HCT116 (cell line): Measurements from ENCODE around the gene TSPAN15. TPM values are rescaled to one million over a fixed set of nuclear protein-coding genes. Genes with fewer than 3 reads are reported as not detected.

Source experiments
- ATAC-seq: fragments of 200-7000 bp; cut with Tn5 transposase; 2 replicates; pipeline ENCODE4 v1.9.1; 2020; ENCODE audit warnings: mild to moderate bottlenecking, moderate library complexity
- BruUV-seq: library from RNA; stranded (reverse); fragments of 400-500 nt; replicated peaks from 2 replicates; lab custom pipeline; 2021; lab: Mats Ljungman, UMichigan
- CTCF ChIA-PET: fragments of 300-600 bp; sonication (Branson Sonifier 250); formaldehyde crosslinking; loops from one replicate; lab custom pipeline; 2021; ENCODE audit warnings: antibody characterized with exemption; lab: Charles Lee
- POLR2A ChIA-PET: fragments of 300-600, 350-600 bp; sonication (Branson Sonifier 250); formaldehyde crosslinking; loops from one replicate; lab custom pipeline; 2021; ENCODE audit warnings: antibody characterized with exemption; lab: Charles Lee
- RAD21 ChIA-PET, 2 experiments: fragments of 300-600 bp; sonication (Branson Sonifier 250); formaldehyde crosslinking; loops; one replicate each; lab custom pipeline; 2023; ENCODE audit warnings: low total read pairs in 2 of 2; ENCODE audit not compliant: uncharacterized antibody in 2 of 2, unreplicated experiment in 2 of 2, low non-redundant PET in 1 of 2; lab: Charles Lee
- DNase-seq: peaks from one replicate; pipeline ENCODE4 v3.0.0-alpha.2; 2010; ENCODE audit warnings: low read depth, low spot score
- H2AFZ ChIP-seq: fragments of 200-600 bp; shearing (Covaris generic), sonication (generic); 2 replicates; pipeline ENCODE4 v1.6.1; 2017; ENCODE audit warnings: low read depth, mixed run types, mixed read lengths, antibody characterized with exemption, low read length; ENCODE audit not compliant: poor library complexity, severe bottlenecking
- H3K27ac ChIP-seq: 2 replicates; pipeline ENCODE4 v1.5.1; 2012; ENCODE audit warnings: low read depth, low read length
- H3K27me3 ChIP-seq: fragments of 200-600 bp; sonication (generic); 2 replicates; pipeline ENCODE4 v1.6.1; 2016; ENCODE audit warnings: mixed run types, low read length, mixed read lengths; ENCODE audit not compliant: insufficient read depth
- H3K36me3 ChIP-seq, 2 experiments: fragments of 200-500 bp in 1 of 2; fragments of 200-600 bp in 1 of 2; sonication (Bioruptor generic) in 1 of 2; sonication (generic) in 1 of 2; 2 replicates each; pipeline versions ENCODE4 v1.5.1 to v1.6.1; 2014 to 2016; ENCODE audit warnings: low read length in 2 of 2, inconsistent platforms in 1 of 2, mixed read lengths in 1 of 2, mixed run types in 1 of 2; ENCODE audit not compliant: insufficient read depth in 2 of 2, control insufficient read depth in 1 of 2
- H3K4me1 ChIP-seq, 2 experiments: fragments of 200-600 bp in 1 of 2; sonication (generic) in 1 of 2; 2 replicates each; pipeline versions ENCODE4 v1.5.1 to v1.6.1; 2012 to 2017; ENCODE audit warnings: low read length in 2 of 2, inconsistent platforms in 1 of 2, mild to moderate bottlenecking in 1 of 2, mixed read lengths in 1 of 2, mixed run types in 1 of 2, moderate library complexity in 1 of 2; ENCODE audit not compliant: insufficient read depth in 2 of 2, control insufficient read depth in 1 of 2
- H3K4me2 ChIP-seq: fragments of 200-600 bp; sonication (generic); 2 replicates; pipeline ENCODE4 v1.6.1; 2017; ENCODE audit warnings: mixed run types, low read length, mixed read lengths
- H3K4me3 ChIP-seq, 2 experiments: fragments of 200-600 bp in 1 of 2; sonication (generic) in 1 of 2; replicated peaks in 1 of 2; 2 replicates each; pipeline ENCODE4 v1.5.1; 2011 to 2016; ENCODE audit warnings: low read length in 2 of 2, control low read depth in 1 of 2, low read depth in 1 of 2, mild to moderate bottlenecking in 1 of 2, mixed read lengths in 1 of 2, mixed run types in 1 of 2
- H3K79me2 ChIP-seq: fragments of 200-600 bp; sonication (generic); 2 replicates; pipeline ENCODE4 v1.6.1; 2017; ENCODE audit warnings: mild to moderate bottlenecking, mixed run types, low read length, moderate library complexity, mixed read lengths; ENCODE audit not compliant: insufficient read depth
- H3K9ac ChIP-seq: fragments of 200-600 bp; sonication (generic); 2 replicates; pipeline ENCODE4 v1.6.1; 2016; ENCODE audit warnings: low read length, mixed read lengths
- H3K9me2 ChIP-seq: fragments of 200-600 bp; sonication (generic), shearing (Covaris generic); 2 replicates; pipeline ENCODE4 v1.6.1; 2017; ENCODE audit warnings: mixed run types, mild to moderate bottlenecking, moderate library complexity; ENCODE audit not compliant: insufficient read depth
- H3K9me3 ChIP-seq, 2 experiments: fragments of 200-500 bp in 1 of 2; fragments of 200-600 bp in 1 of 2; sonication (Bioruptor generic) in 1 of 2; sonication (generic) in 1 of 2; 2 replicates each; pipeline ENCODE4 v1.6.1; 2014 to 2017; ENCODE audit warnings: low read length in 2 of 2, mixed read lengths in 2 of 2, inconsistent platforms in 1 of 2, low read depth in 1 of 2, mild to moderate bottlenecking in 1 of 2, mixed run types in 1 of 2, moderate library complexity in 1 of 2; ENCODE audit not compliant: control insufficient read depth in 1 of 2, insufficient read depth in 1 of 2
- H4K20me1 ChIP-seq: fragments of 200-600 bp; sonication (generic), shearing (Covaris generic); 2 replicates; pipeline ENCODE4 v1.6.1; 2017; ENCODE audit warnings: mixed run types, mild to moderate bottlenecking, moderate library complexity; ENCODE audit not compliant: insufficient read depth
- CBX3 ChIP-seq: IDR thresholded peaks from 2 replicates; pipeline ENCODE4 v1.6.1; 2012; ENCODE audit warnings: low read depth
- EZH2phosphoT487 ChIP-seq: fragments of 200-600 bp; IDR thresholded peaks from 2 replicates; pipeline ENCODE4 v1.6.1; 2018; ENCODE audit warnings: antibody characterized with exemption, borderline replicate concordance
- FOSL1 ChIP-seq: IDR thresholded peaks from 2 replicates; pipeline ENCODE4 v1.6.1; 2012; ENCODE audit warnings: low read depth
- JUND ChIP-seq: IDR thresholded peaks from 2 replicates; pipeline ENCODE4 v1.6.1; 2012
- POLR2A ChIP-seq: IDR thresholded peaks from 2 replicates; pipeline ENCODE4 v1.7.0; 2011; ENCODE audit warnings: borderline replicate concordance; ENCODE audit not compliant: insufficient read depth, insufficient read length; ENCODE audit errors: extremely low read depth
- POLR2AphosphoS5 ChIP-seq: IDR thresholded peaks from 2 replicates; pipeline ENCODE4 v1.6.1; 2011; ENCODE audit warnings: mild to moderate bottlenecking, low read depth, low read length, moderate library complexity
- ZNF274 ChIP-seq: fragments of 200-500 bp; sonication (Bioruptor generic); IDR thresholded peaks from 2 replicates; pipeline ENCODE4 v1.6.1; 2014; ENCODE audit warnings: mild to moderate bottlenecking, low read depth, low read length, inconsistent platforms
- intact Hi-C: fragments of 100-400 bp; cut with micrococcal nuclease; formaldehyde crosslinking; loops from 2 replicates; pipeline ENCODE4 v1.10.0; 2022
- total RNA-seq: library from RNA; stranded (reverse); gene quantifications from one replicate; pipeline ENCODE4 v1.2.1, GENCODE V29; 2021; ENCODE audit not compliant: unreplicated experiment
- TF ChIP-seq, protein P1 (sequence below): IDR thresholded peaks from 2 replicates; pipeline ENCODE4 v1.6.1; 2012; ENCODE audit warnings: low read depth
- TF ChIP-seq, protein P2 (sequence below): IDR thresholded peaks from 2 replicates; pipeline ENCODE4 v1.6.1; 2011; ENCODE audit warnings: mild to moderate bottlenecking, low read length, moderate library complexity; ENCODE audit not compliant: insufficient replicate concordance; ENCODE audit errors: extremely low read depth
- TF ChIP-seq, protein P3 (sequence below): IDR thresholded peaks from 2 replicates; pipeline ENCODE4 v1.6.1; 2012
- TF ChIP-seq, protein P4 (sequence below), 3 experiments: fragments of 200-600 bp in 1 of 3; sonication (generic) in 1 of 3; IDR thresholded peaks in 2 of 3; conservative IDR thresholded peaks in 1 of 3; 2 replicates each; pipeline ENCODE4 v1.5.1; 2012 to 2017; ENCODE audit warnings: low read depth in 2 of 3, low read length in 2 of 3, antibody characterized with exemption in 1 of 3, borderline replicate concordance in 1 of 3, control low read depth in 1 of 3, mild to moderate bottlenecking in 1 of 3, mixed read lengths in 1 of 3, mixed run types in 1 of 3, moderate library complexity in 1 of 3; ENCODE audit not compliant: insufficient read depth in 1 of 3

The TSPAN15 gene
- total RNA-seq, 1 experiment from 2014 or later, result 16.0 TPM

DNA sequence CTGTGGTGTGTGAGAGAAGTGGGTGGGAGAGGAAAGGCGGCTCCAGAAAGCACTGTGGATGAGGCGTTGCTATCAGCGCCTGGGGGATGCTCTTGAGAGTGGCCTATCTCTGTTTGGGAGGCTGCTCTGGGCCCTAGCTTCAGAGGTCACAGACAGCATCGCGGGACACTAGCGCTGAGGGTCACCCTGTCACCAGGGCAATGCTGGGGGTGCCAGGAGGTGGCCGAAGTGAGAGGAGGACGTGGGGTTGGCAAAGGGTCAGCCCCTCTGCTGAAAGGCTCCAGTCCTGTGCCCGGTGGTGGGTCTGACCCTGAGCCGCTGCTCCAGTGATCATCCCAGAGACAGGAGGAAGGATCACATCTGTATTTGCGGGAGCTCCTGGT, 31.5 kb upstream of the TSPAN15 start:
- BruUV-seq, result no TSS peak
- intact Hi-C loops, result loop anchor here (10.0 kb wide), 1 partner anchor 295 kb away; no protein-coding TSS in a partner anchor
- Histone ChIP-seq H3K9me3 (no peaks in the 10 kb centered on the region), H2AFZ (no peak overlapping the region), H3K4me3 (no peak overlapping the region), H3K27me3 (no peaks in the 10 kb centered on the region), H3K4me1 (peaks cover 3 to 18% of the 10 kb centered on the region in 2 experiments; a peak in 2 of 4 replicates), H4K20me1 (no peaks in the 10 kb centered on the region), H3K79me2 (no peaks in the 10 kb centered on the region), H3K9me2 (no peaks in the 10 kb centered on the region), H3K4me2 (no peak overlapping the region), H3K9ac (no peak overlapping the region), H3K36me3 (no peaks in the 10 kb centered on the region), H3K27ac (no peak overlapping the region)
- no peak for DNase-seq
- TF ChIP-seq EZH2phosphoT487, result no peak
- TF ChIP-seq, protein P1, sequence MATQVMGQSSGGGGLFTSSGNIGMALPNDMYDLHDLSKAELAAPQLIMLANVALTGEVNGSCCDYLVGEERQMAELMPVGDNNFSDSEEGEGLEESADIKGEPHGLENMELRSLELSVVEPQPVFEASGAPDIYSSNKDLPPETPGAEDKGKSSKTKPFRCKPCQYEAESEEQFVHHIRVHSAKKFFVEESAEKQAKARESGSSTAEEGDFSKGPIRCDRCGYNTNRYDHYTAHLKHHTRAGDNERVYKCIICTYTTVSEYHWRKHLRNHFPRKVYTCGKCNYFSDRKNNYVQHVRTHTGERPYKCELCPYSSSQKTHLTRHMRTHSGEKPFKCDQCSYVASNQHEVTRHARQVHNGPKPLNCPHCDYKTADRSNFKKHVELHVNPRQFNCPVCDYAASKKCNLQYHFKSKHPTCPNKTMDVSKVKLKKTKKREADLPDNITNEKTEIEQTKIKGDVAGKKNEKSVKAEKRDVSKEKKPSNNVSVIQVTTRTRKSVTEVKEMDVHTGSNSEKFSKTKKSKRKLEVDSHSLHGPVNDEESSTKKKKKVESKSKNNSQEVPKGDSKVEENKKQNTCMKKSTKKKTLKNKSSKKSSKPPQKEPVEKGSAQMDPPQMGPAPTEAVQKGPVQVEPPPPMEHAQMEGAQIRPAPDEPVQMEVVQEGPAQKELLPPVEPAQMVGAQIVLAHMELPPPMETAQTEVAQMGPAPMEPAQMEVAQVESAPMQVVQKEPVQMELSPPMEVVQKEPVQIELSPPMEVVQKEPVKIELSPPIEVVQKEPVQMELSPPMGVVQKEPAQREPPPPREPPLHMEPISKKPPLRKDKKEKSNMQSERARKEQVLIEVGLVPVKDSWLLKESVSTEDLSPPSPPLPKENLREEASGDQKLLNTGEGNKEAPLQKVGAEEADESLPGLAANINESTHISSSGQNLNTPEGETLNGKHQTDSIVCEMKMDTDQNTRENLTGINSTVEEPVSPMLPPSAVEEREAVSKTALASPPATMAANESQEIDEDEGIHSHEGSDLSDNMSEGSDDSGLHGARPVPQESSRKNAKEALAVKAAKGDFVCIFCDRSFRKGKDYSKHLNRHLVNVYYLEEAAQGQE, result no peak
- TF ChIP-seq ZNF274, result no peak
- TF ChIP-seq, protein P2, sequence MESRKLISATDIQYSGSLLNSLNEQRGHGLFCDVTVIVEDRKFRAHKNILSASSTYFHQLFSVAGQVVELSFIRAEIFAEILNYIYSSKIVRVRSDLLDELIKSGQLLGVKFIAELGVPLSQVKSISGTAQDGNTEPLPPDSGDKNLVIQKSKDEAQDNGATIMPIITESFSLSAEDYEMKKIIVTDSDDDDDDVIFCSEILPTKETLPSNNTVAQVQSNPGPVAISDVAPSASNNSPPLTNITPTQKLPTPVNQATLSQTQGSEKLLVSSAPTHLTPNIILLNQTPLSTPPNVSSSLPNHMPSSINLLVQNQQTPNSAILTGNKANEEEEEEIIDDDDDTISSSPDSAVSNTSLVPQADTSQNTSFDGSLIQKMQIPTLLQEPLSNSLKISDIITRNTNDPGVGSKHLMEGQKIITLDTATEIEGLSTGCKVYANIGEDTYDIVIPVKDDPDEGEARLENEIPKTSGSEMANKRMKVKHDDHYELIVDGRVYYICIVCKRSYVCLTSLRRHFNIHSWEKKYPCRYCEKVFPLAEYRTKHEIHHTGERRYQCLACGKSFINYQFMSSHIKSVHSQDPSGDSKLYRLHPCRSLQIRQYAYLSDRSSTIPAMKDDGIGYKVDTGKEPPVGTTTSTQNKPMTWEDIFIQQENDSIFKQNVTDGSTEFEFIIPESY, result no peak
- no peak for TF ChIP-seq JUND
- TF ChIP-seq FOSL1, result no peak
- TF ChIP-seq, protein P3, sequence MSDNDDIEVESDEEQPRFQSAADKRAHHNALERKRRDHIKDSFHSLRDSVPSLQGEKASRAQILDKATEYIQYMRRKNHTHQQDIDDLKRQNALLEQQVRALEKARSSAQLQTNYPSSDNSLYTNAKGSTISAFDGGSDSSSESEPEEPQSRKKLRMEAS, result no peak
- no peak for TF ChIP-seq POLR2AphosphoS5
- TF ChIP-seq, protein P4, sequence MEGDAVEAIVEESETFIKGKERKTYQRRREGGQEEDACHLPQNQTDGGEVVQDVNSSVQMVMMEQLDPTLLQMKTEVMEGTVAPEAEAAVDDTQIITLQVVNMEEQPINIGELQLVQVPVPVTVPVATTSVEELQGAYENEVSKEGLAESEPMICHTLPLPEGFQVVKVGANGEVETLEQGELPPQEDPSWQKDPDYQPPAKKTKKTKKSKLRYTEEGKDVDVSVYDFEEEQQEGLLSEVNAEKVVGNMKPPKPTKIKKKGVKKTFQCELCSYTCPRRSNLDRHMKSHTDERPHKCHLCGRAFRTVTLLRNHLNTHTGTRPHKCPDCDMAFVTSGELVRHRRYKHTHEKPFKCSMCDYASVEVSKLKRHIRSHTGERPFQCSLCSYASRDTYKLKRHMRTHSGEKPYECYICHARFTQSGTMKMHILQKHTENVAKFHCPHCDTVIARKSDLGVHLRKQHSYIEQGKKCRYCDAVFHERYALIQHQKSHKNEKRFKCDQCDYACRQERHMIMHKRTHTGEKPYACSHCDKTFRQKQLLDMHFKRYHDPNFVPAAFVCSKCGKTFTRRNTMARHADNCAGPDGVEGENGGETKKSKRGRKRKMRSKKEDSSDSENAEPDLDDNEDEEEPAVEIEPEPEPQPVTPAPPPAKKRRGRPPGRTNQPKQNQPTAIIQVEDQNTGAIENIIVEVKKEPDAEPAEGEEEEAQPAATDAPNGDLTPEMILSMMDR (IDR thresholded peaks at IDR 0.05 in 2 of 3, conservative IDR thresholded peaks at IDR 0.05 in 1 of 3; ENCODE audit: borderline replicate concordance in 1 of 3, insufficient read depth in 1 of 3, low read depth in 2 of 3, low read length in 2 of 3), result no peak
- no peak for TF ChIP-seq POLR2A
- TF ChIP-seq CBX3, result no peak
- ChIA-PET POLR2A (no interaction called here), CTCF (interaction anchor here (0.8 kb wide), 1 partner anchor 11 kb away, joined by 4 read pairs; no protein-coding TSS in a partner anchor), RAD21 (no interaction called here)
- no peak for ATAC-seq
